ENCODE data around the gene CYB561. TPM values are rescaled to one million over a fixed set of nuclear protein-coding genes. Genes with fewer than 3 reads are reported as not detected.

The CYB561 gene
- total RNA-seq, 2 donors from 2014 or later: 19.0 to 23.7 TPM

GRCh38 chr17:63443053-63443452 is 3.1 kb downstream of the CYB561 start:
- H3K9me3 ChIP-seq: no peaks in the 10 kb centered on the region
- H3K27me3 ChIP-seq (replicated peaks; ENCODE audit: insufficient read depth): no peaks in the 10 kb centered on the region
- peaks cover 10 to 16% of the 10 kb centered on the region in 2 donors for H3K4me1 ChIP-seq (ENCODE audit: control insufficient read depth in 1 of 2, low read depth in 2 of 2)
- ATAC-seq (ENCODE audit: insufficient number of reproducible peaks, low FRiP score, low read depth): no peak
- H3K27ac ChIP-seq: no peak overlapping the region
- no peak overlapping the region for H3K4me3 ChIP-seq
- no peak for TF ChIP-seq CTCF (IDR thresholded peaks at IDR 0.05)
- no peak for DNase-seq (ENCODE audit: low spot score)
- H3K36me3 ChIP-seq: no peaks in the 10 kb centered on the region

GRCh38 chr17:63442549-63443035 is 3.5 kb downstream of the CYB561 start:
- Histone ChIP-seq H3K36me3 (no peaks in the 10 kb centered on the region), H3K27me3 (replicated peaks; ENCODE audit: insufficient read depth) (no peaks in the 10 kb centered on the region), H3K27ac (no peak overlapping the region), H3K9me3 (no peaks in the 10 kb centered on the region), H3K4me3 (no peak overlapping the region), H3K4me1 (ENCODE audit: control insufficient read depth in 1 of 2, low read depth in 2 of 2) (peaks cover 13% of the 10 kb centered on the region in 2 donors)
- TF ChIP-seq CTCF (IDR thresholded peaks at IDR 0.05): no peak
- ATAC-seq (ENCODE audit: insufficient number of reproducible peaks, low FRiP score, low read depth): no peak
- no peak for DNase-seq (ENCODE audit: low spot score)

- Histone ChIP-seq H3K27ac (no peak overlapping the region), H3K27me3 (replicated peaks; ENCODE audit: insufficient read depth) (no peaks in the 10 kb centered on the region), H3K4me1 (ENCODE audit: control insufficient read depth in 1 of 2, low read depth in 2 of 2) (peaks cover 8 to 10% of the 10 kb centered on the region in 2 donors), H3K36me3 (no peaks in the 10 kb centered on the region), H3K9me3 (no peaks in the 10 kb centered on the region), H3K4me3 (no peak overlapping the region)
- ATAC-seq (ENCODE audit: insufficient number of reproducible peaks, low FRiP score, low read depth) (no peak), DNase-seq (ENCODE audit: low spot score) (no peak)
- TF ChIP-seq CTCF (IDR thresholded peaks at IDR 0.05): no peak
Measured at GRCh38 chr17:63442074-63442473, 4.0 kb downstream of the CYB561 start.

- H3K27ac ChIP-seq: no peak overlapping the region
- peaks cover 4 to 10% of the 10 kb centered on the region in 2 donors for H3K4me1 ChIP-seq (ENCODE audit: control insufficient read depth in 1 of 2, low read depth in 2 of 2)
- no peaks in the 10 kb centered on the region for H3K36me3 ChIP-seq
- ATAC-seq (ENCODE audit: insufficient number of reproducible peaks, low FRiP score, low read depth) (no peak), DNase-seq (ENCODE audit: low spot score) (no peak)
- TF ChIP-seq CTCF (IDR thresholded peaks at IDR 0.05): no peak
- no peaks in the 10 kb centered on the region for H3K9me3 ChIP-seq
- no peak overlapping the region for H3K4me3 ChIP-seq
- H3K27me3 ChIP-seq (replicated peaks; ENCODE audit: insufficient read depth): no peaks in the 10 kb centered on the region
Measured at GRCh38 chr17:63441654-63442053, 4.5 kb downstream of the CYB561 start.

- TF ChIP-seq CTCF (IDR thresholded peaks at IDR 0.05): no peak
- Histone ChIP-seq H3K4me1 (ENCODE audit: control insufficient read depth in 1 of 2, low read depth in 2 of 2) (peaks cover 5 to 10% of the 10 kb centered on the region in 2 donors), H3K4me3 (no peak overlapping the region), H3K9me3 (no peaks in the 10 kb centered on the region), H3K36me3 (no peaks in the 10 kb centered on the region), H3K27me3 (replicated peaks; ENCODE audit: insufficient read depth) (no peaks in the 10 kb centered on the region), H3K27ac (no peak overlapping the region)
- DNase-seq (ENCODE audit: low spot score) (no peak), ATAC-seq (ENCODE audit: insufficient number of reproducible peaks, low FRiP score, low read depth) (no peak)
Measured at GRCh38 chr17:63440770-63441335, 5.3 kb downstream of the CYB561 start.

All from thoracic aorta (tissue), 2 donors.